Stimulated activated CD4-positive, alpha-beta T cell treated with anti-CD3 and anti-CD28 coated beads, Interleukin-12 subunit alpha, Interleukin-12 subunit beta, amount 100 ng/mL, for 48 hours (primary cell): Measurements from ENCODE around the gene TMC1.
"Not testable (repeated sequence)": the region's sequence is repeated elsewhere in the genome, so short reads cannot be mapped to it uniquely, and the experiment has no call there.

Experiments used
- DNase-seq, 3 donors: peaks; one replicate each; pipeline ENCODE4 v3.0.0-alpha.2; 2020; ENCODE audit warnings: low read depth in 2 of 3, low spot score in 1 of 3

The TMC1 gene

DNA sequence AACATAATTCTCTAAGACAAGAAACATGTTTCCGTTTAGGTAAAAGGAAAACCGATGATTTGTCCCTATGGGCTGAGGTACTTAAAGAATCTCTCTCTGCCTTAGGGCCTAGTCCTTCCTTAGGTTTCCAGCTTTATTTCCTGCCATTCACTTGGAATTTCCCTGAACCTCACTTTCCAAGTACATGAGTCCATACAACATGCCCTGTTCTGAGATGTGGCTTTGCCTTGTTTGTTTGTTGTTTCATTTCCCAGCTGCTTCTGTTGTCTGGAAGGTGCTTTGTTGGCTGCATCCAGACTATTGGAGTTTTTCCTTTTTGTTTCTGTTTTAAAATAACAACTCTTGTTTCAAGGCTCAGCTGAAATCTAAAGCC lies 336.2 kb downstream of the TMC1 start:
- DNase-seq = no peak

DNA sequence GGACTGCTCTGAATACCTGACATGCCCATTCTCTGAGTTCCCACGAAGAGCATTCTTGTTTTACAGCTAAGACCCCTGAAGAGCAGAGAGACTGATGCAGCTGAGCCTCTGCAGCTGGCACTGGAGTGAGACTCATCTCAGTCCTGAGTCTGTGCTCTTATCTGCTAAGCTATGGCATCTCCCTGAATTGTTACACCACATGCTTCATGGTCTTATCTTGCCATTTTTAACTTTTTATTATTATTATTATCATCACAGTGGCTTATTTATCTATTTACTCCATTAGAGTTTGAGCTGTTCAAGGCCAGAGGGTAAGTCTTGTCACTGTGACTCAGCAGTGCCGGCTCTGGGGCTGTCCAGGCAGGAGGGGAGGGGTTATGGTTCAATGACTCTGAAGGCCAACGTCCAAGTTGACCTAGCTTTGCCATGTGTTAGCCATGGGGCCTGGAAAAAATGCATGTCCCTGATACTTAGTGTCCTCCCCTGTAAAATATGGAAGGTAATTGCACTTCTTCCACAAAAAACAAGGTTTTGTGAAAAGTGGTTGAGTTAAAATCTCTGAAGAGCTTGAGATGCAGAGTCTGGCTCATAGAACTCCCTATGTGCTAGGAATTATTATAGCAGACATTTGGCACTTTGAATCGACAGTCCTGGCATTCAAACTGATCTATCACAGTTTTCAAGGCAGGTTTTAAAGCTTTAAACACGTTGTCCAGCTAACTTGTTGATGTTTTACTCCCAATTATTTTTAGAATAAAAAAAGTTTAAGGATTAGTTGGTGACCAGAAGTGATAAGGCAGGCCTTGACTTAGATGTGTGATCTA lies 336.9 kb downstream of the TMC1 start:
- no peak for DNase-seq

DNA sequence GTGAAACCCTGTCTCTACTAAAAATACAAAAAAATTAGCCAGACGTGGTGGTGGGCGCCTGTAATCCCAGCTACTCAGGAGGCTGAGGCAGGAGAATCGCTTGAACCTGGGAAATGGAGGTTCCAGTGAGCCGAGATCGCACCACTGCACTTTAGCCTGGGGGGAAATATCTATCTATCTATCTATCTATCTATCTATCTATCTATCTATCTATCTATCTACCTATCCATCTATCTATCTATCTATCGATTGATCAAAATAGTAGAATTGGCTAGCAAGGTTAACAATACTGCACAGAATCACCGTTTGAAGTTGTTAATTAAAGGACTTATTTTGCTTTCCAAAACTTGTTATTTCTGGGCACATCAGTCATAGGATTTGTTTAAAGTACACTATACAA lies 341.4 kb downstream of the TMC1 start:
- not testable (repeated sequence) for DNase-seq

DNA sequence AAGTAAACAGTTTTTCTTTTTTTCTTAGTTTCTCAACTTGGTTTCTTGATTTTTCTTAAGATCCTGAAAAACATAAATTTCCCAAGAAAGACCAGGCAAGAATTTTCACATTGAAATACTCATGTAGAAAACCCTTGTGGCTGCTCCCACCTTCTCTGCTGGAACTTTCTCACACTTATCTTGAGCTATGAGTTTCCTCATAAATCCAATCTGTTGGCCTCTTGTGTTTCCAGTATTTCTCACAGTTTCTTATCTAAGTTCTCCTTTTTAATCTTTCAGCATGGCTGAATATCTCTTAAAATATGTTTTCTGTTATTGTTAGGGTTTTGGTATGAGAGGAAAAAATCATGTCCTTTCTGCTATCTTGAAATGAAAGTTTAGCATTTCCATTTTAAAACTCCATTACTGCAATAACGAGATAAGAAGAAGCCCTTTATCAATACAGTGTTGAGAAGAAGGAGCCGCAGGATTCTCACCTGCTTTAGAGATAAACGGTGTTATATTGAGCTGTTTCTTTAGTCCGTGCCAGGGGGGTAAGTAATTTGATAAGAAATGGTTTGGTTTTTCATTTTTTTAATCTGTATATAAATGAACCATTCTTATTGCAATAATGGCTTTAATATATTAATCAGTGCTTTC lies 342.2 kb downstream of the TMC1 start:
- no peak for DNase-seq

DNA sequence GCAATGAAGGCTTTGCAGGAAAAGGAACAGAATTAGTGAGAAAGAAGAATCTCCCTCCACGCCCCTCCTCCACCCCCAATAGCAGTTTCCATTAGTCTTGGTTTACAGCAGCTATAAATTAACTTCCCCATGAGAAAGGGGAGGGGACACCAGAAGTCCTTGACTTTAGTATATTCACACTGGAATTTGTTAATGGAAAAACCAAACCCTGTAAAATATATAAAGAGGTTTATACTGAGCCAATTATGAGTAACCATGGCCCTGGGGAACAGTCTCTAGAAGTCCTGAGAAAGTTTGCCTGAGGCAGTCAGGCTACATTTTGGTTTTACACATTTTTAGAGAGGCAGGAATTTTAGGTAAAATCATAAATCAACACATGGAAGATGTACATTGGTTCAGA lies 342.9 kb downstream of the TMC1 start:
- DNase-seq = no peak

GRCh38 chr9:72871685-72872084 lies 350.3 kb downstream of the TMC1 start:
- DNase-seq = no peak

DNA sequence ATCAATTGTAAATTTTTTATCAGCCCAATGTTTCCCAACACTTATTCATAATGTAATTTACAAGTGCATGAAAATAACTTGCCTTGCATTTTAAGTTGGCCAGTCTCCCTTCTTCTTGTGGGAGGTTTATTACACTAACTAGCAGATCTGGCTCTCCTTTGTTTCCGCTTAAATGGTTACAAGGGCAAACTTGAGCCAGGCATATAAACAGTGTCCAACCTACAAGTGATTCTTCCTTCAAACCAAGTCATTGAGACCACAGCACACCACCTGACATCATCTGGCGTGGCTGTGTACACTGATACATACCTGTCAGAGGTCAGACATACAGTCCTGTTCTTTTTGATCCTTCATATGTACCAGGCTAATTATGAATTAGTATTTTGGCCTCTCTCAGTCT lies 351.3 kb downstream of the TMC1 start:
- DNase-seq = no peak

DNA sequence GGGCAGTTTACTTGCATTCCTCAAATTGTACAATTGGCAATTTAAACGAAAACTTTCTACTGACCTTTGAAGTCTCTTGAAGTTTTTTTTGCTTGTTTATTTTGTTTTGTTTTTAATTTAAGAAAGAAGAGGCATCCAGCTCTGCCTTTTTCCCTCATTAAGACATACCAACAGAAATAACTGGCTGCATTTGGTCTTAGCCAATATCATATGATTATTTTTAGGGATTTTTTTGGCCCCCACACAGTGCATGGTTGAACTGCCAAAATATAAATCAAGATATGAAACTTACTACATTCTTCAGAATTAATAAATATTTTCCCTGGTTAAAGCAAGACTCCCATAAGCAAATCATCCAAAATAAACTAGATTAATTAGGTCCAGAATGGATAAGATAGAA lies 352.0 kb downstream of the TMC1 start:
- no peak for DNase-seq

DNA sequence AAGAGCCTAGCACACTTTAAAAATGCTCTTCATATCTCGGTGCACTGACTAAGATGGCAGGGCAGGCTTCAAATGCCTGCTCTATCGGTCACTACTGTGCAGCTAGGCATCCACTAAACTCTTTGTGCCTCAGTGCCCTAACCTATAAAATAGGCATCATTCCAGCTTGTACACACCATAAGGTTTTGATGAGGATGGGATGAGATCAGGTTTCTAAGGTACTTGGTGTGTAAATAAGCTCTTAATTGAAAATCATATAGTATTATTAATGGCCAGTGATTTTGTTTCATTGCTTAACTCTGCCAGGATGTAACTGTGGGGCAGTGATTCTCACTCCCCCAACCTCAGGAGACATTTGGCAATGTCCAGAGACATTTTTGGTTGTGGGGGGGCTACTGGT lies 352.9 kb downstream of the TMC1 start:
- DNase-seq = no peak

- DNase-seq = no peak
Measured at GRCh38 chr9:72875221-72875620, 353.8 kb downstream of the TMC1 start.

GRCh38 chr9:72880821-72881220 lies 359.4 kb downstream of the TMC1 start:
- DNase-seq = no peak

GRCh38 chr9:72882117-72882775 lies 360.8 kb downstream of the TMC1 start:
- DNase-seq = no peak

GRCh38 chr9:72883875-72884274 lies 362.5 kb downstream of the TMC1 start:
- DNase-seq = no peak

DNA sequence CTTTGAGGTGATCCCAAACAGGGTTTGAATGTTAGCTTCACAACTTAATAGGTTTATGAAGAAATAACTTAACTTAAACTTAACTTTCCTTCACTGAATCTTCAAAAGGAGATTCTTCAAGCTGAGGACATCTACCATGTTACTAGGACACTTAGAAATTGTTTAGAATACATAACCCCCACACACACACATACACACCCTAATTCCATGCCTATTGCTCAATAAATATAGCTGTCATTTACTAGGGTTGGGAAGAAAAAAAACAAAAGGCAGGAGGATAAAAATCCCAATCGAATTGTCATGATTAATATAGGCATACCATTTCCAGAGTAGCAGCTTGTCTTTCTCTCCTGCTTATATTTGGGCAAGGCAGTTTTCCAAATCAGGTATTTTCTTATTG lies 363.1 kb downstream of the TMC1 start:
- DNase-seq = no peak
